ENCODE results near the gene DAB2IP. TPM values are rescaled to one million over a fixed set of nuclear protein-coding genes. Genes with fewer than 3 reads are reported as not detected.

The DAB2IP gene
- total RNA-seq, 1 donor from 2014 or later = 67.8 TPM

GRCh38 chr9:121645853-121646807 is 5.3 kb upstream of the DAB2IP start:
- DNase-seq (ENCODE audit: low spot score, unreplicated experiment) = no peak
- Mint-ChIP-seq H3K36me3 (ENCODE audit: insufficient read depth) (no peaks in the 10 kb centered on the region), H3K27me3 (no peaks in the 10 kb centered on the region), H3K9me3 (ENCODE audit: low read depth) (no peaks in the 10 kb centered on the region), H3K4me1 (ENCODE audit: low read depth) (peaks cover 23% of the 10 kb centered on the region), H3K27ac (no peak overlapping the region), H3K4me3 (ENCODE audit: low read depth) (no peak overlapping the region)
- TF ChIP-seq CTCF (IDR thresholded peaks at IDR 0.05; ENCODE audit: unreplicated experiment) = no peak

GRCh38 chr9:121646992-121647391 is 4.4 kb upstream of the DAB2IP start:
- H3K27me3 Mint-ChIP-seq = no peaks in the 10 kb centered on the region
- TF ChIP-seq CTCF (IDR thresholded peaks at IDR 0.05; ENCODE audit: unreplicated experiment) = no peak
- H3K4me3 Mint-ChIP-seq (ENCODE audit: low read depth) = no peak overlapping the region
- no peaks in the 10 kb centered on the region for H3K9me3 Mint-ChIP-seq (ENCODE audit: low read depth)
- DNase-seq (ENCODE audit: low spot score, unreplicated experiment) = no peak
- H3K4me1 Mint-ChIP-seq (ENCODE audit: low read depth) = peaks cover 24% of the 10 kb centered on the region
- no peaks in the 10 kb centered on the region for H3K36me3 Mint-ChIP-seq (ENCODE audit: insufficient read depth)
- H3K27ac Mint-ChIP-seq = no peak overlapping the region

GRCh38 chr9:121648172-121648571 is 3.3 kb upstream of the DAB2IP start:
- Mint-ChIP-seq H3K4me1 (ENCODE audit: low read depth) (peaks cover 32% of the 10 kb centered on the region), H3K27ac (no peak overlapping the region), H3K27me3 (no peaks in the 10 kb centered on the region), H3K36me3 (ENCODE audit: insufficient read depth) (no peaks in the 10 kb centered on the region), H3K4me3 (ENCODE audit: low read depth) (no peak overlapping the region), H3K9me3 (ENCODE audit: low read depth) (no peaks in the 10 kb centered on the region)
- DNase-seq (ENCODE audit: low spot score, unreplicated experiment) = no peak
- no peak for TF ChIP-seq CTCF (IDR thresholded peaks at IDR 0.05; ENCODE audit: unreplicated experiment)

GRCh38 chr9:121648799-121649198 is 2.6 kb upstream of the DAB2IP start:
- Mint-ChIP-seq H3K9me3 (ENCODE audit: low read depth) (no peaks in the 10 kb centered on the region), H3K27ac (no peak overlapping the region), H3K36me3 (ENCODE audit: insufficient read depth) (no peaks in the 10 kb centered on the region), H3K27me3 (no peaks in the 10 kb centered on the region), H3K4me1 (ENCODE audit: low read depth) (peaks cover 35% of the 10 kb centered on the region), H3K4me3 (ENCODE audit: low read depth) (no peak overlapping the region)
- no peak for DNase-seq (ENCODE audit: low spot score, unreplicated experiment)
- no peak for TF ChIP-seq CTCF (IDR thresholded peaks at IDR 0.05; ENCODE audit: unreplicated experiment)

- peaks cover 35% of the 10 kb centered on the region for H3K4me1 Mint-ChIP-seq (ENCODE audit: low read depth)
- no peaks in the 10 kb centered on the region for H3K27me3 Mint-ChIP-seq
- H3K27ac Mint-ChIP-seq = no peak overlapping the region
These were observed 1.8 kb upstream of the DAB2IP start for GRCh38 chr9:121649476-121650216.

More at GRCh38 chr9:121649476-121650216, 1.8 kb upstream of the DAB2IP start:
- no peak for DNase-seq (ENCODE audit: low spot score, unreplicated experiment)
- TF ChIP-seq CTCF (IDR thresholded peaks at IDR 0.05; ENCODE audit: unreplicated experiment) = no peak
- peak overlapping the region; percentile 74 for H3K4me3 Mint-ChIP-seq (ENCODE audit: low read depth)
- H3K36me3 Mint-ChIP-seq (ENCODE audit: insufficient read depth) = no peaks in the 10 kb centered on the region
- no peaks in the 10 kb centered on the region for H3K9me3 Mint-ChIP-seq (ENCODE audit: low read depth)
